ENCODE data around the gene CPPED1. TPM values are rescaled to one million over a fixed set of nuclear protein-coding genes. Genes with fewer than 3 reads are reported as not detected.

Gene CPPED1
- total RNA-seq, 1 experiment from 2014 or later: 7.9 TPM

DNA sequence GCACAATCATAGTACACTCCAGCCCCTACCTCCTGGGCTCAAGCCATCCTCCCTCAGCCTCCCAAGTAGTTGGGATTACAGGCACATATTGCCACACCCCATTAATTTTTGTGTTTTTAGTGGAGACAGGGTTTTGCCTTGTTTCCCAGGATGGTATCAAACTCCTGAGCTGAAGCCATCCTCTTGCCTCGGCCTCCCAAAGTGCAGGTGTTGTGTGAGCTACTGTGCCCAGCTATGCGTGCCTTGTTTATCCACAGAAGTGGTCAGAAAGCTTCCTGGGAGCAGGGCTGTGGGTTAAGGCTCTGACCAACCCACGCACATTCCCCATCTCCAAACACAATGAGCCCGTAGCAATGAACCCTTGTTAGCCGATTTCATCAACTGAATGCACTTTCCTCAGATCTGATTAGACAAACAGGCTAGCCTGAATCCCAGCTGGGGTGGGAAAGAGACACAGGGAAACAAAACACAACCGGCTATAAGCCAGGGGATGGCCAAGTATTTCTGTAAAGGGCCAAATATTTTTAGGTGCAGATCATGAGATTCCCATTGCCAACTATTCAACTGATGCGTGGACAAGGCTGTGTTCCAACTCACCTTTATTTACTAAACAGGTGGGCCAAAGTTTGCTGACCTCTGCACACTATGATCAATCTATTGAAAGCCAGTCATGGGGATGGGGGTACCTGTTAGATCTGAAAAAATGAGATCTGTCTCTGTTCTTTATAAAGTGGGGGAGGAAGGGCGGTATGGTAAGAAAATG, 193.6 kb downstream of the CPPED1 start:
- H3K4me3 Mint-ChIP-seq: no peak overlapping the region
- Histone ChIP-seq H3K27me3 (ENCODE audit: insufficient read depth, low read length) (no peaks in the 10 kb centered on the region), H3K79me1 (ENCODE audit: insufficient read depth, low read depth, low read length, poor library complexity, severe bottlenecking) (no peaks in the 10 kb centered on the region), H4K20me1 (ENCODE audit: control insufficient read depth, insufficient read depth, insufficient read length) (no peaks in the 10 kb centered on the region), H4K91ac (ENCODE audit: insufficient read length, low read depth, low read length) (no peak overlapping the region), H3K23me2 (ENCODE audit: insufficient read length, low read depth, low read length, poor library complexity, severe bottlenecking) (no peaks in the 10 kb centered on the region), H3K4ac (ENCODE audit: low read depth, low read length) (no peak overlapping the region), H3K4me2 (ENCODE audit: insufficient read depth, insufficient read length, low read length) (no peak overlapping the region), H3K23ac (ENCODE audit: insufficient read length, low read depth, low read length) (no peak overlapping the region), H3T11ph (ENCODE audit: low read length) (no peak overlapping the region), H3K4me1 (ENCODE audit: insufficient read depth, low read length) (peaks cover 13% of the 10 kb centered on the region; the same call in 1 of the 2 replicates), H2BK5ac (ENCODE audit: insufficient read length, low read length) (no peak overlapping the region), H2AK5ac (ENCODE audit: insufficient read length, low read length) (no peak overlapping the region), H2BK12ac (ENCODE audit: insufficient read length, low read depth, low read length) (no peak overlapping the region), H2BK15ac (ENCODE audit: low read depth, low read length) (no peak overlapping the region), H3K9me3 (ENCODE audit: control insufficient read depth, low read depth, low read length) (no peaks in the 10 kb centered on the region), H3K79me2 (ENCODE audit: insufficient read depth, low read length) (no peaks in the 10 kb centered on the region), H3K9ac (ENCODE audit: extremely low read depth, insufficient read length, low read length) (no peak overlapping the region), H3K14ac (ENCODE audit: insufficient read depth, low read length) (no peak overlapping the region), H3K56ac (ENCODE audit: insufficient read length, low read depth, low read length) (no peak overlapping the region), H2BK120ac (ENCODE audit: low read depth, low read length, poor library complexity, severe bottlenecking) (no peak overlapping the region), H3K27ac (ENCODE audit: insufficient read length, low read depth, low read length) (no peak overlapping the region), H2BK20ac (ENCODE audit: low read depth, low read length, poor library complexity, severe bottlenecking) (no peak overlapping the region), H4K5ac (ENCODE audit: insufficient read length, low read depth, low read length) (no peak overlapping the region), H2AFZ (ENCODE audit: low read length) (no peak overlapping the region), H4K8ac (replicated peaks; ENCODE audit: insufficient read length, low read depth, low read length) (no peak overlapping the region), H3K18ac (ENCODE audit: insufficient read length, low read depth, low read length) (no peak overlapping the region)
- TF ChIP-seq, protein P1, sequence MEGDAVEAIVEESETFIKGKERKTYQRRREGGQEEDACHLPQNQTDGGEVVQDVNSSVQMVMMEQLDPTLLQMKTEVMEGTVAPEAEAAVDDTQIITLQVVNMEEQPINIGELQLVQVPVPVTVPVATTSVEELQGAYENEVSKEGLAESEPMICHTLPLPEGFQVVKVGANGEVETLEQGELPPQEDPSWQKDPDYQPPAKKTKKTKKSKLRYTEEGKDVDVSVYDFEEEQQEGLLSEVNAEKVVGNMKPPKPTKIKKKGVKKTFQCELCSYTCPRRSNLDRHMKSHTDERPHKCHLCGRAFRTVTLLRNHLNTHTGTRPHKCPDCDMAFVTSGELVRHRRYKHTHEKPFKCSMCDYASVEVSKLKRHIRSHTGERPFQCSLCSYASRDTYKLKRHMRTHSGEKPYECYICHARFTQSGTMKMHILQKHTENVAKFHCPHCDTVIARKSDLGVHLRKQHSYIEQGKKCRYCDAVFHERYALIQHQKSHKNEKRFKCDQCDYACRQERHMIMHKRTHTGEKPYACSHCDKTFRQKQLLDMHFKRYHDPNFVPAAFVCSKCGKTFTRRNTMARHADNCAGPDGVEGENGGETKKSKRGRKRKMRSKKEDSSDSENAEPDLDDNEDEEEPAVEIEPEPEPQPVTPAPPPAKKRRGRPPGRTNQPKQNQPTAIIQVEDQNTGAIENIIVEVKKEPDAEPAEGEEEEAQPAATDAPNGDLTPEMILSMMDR (conservative IDR thresholded peaks at IDR 0.05): no peak
- no CpG with 5 or more reads among the region's 8 CpGs for WGBS (ENCODE audit: extremely low coverage, insufficient read length, low lambda C conversion rate)
- peaks cover 9% of the 10 kb centered on the region for H3K27me3 Mint-ChIP-seq (ENCODE audit: low read depth)
- no peaks in the 10 kb centered on the region; a peak in 1 of 7 replicates for H3K36me3 Mint-ChIP-seq (ENCODE audit: insufficient read depth in 1 of 3, low read depth in 3 of 3)
- peaks cover 25 to 34% of the 10 kb centered on the region in 2 experiments for H3K4me1 Mint-ChIP-seq
- H3K9me3 Mint-ChIP-seq: peaks cover 7 to 8% of the 10 kb centered on the region in 2 experiments; a peak in 4 of 5 replicates
- no peak overlapping the region for H3K27ac Mint-ChIP-seq
- peak; percentile 10 for DNase-seq

Small RNAs within 50 kb of the gene (microRNA-seq; reads per million reads assigned to microRNA genes)
- not detected for gene MIR4718 (ENCODE audit: borderline microRNAs expressed)

Other genes with a start within 250 kb of the CPPED1 start
- gene SHISA9, start 97.7 kb upstream of the CPPED1 start, total RNA-seq (2021): 7.0 and 8.6 TPM in 2 replicates